Activated CD4-positive, alpha-beta T cell treated with anti-CD3 and anti-CD28 coated beads for 24 hours (primary cell): ENCODE data around the gene DEF6.

Experiments
- DNase-seq, 2 donors: peaks; one replicate each; pipeline ENCODE4 v3.0.0-alpha.2; 2020; ENCODE audit warnings: low read depth in 2 of 2

Gene DEF6

GRCh38 chr6:35343092-35343834 lies 45.6 kb downstream of the DEF6 start:
- no peak for DNase-seq

DNA sequence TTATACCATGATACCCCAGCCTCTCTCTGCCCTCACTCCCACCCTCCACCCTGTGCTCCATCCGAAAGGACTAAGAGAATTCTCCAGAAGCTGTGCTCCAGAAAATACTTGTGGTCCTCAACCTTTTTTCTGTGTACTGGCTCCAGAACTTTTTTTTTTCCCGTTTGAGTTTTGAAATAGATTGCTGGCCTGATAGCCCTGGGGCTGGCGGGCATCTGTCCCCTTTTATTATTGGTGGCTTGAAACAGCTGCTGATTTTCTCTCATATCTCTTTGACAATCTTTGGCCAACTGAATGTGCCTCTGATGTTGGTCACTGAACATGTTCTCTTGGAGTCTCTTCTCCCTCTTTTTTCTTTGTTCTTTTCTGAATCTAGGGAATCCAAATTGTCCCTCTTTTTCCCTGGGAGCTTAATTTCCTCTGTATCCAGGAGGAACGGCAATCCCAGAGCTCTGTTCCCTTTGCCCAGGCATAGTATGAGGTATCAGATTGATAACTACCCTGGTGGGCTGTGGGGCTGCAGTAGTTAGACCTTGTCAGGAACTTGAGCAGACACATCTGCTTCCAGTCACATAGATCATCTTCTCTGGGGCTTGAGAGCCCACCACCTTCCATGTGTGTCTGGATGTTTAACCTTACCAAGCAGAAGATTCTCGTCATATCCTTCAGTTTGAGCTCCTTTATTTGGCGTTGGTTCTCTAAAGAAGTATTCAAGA lies 46.4 kb downstream of the DEF6 start:
- no peak for DNase-seq

GRCh38 chr6:35351422-35351821 lies 53.8 kb downstream of the DEF6 start:
- no peak for DNase-seq

- no peak for DNase-seq
These were observed 55.1 kb downstream of the DEF6 start for GRCh38 chr6:35352735-35353134.

- DNase-seq, result no peak
These were observed 56.9 kb downstream of the DEF6 start for GRCh38 chr6:35354361-35355135.

DNA sequence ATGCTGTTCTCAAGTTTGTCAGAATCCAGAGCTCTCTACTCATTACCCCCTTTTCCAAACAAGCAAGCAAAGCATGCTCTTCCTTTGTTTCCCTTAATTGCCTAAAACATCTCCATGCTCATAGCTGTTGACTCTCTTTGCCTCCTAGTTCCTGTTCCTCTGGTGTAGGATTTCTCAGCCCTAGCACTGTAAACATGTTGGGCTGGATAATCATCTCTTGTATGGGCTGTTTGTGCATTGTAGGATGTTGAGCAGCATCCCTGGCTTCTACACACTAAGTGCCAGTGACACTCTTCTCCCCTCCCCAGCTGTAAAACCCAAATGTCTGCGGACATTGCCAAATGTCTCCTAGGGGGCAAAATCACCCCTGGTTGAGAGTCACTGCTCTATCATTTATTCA lies 58.8 kb downstream of the DEF6 start:
- no peak for DNase-seq

DNA sequence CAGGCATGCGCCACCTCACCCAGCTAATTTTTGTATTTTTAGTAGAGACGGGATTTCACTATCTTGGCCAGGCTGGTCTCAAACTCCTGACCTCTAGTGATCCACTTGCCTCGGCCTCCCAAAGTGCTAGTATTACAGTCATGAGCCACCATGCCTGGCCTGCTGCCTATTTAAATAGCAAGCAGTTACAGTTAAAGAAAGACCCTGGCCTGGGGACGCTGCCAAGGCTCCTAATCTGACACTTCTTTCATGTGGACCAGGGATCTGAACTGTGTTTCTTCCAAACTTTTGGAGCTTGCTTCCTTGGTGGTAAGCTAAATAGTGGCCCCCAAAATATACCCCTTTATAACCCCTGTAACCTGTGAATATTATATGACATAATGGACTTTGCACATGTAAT lies 60.1 kb downstream of the DEF6 start:
- no peak for DNase-seq

DNA sequence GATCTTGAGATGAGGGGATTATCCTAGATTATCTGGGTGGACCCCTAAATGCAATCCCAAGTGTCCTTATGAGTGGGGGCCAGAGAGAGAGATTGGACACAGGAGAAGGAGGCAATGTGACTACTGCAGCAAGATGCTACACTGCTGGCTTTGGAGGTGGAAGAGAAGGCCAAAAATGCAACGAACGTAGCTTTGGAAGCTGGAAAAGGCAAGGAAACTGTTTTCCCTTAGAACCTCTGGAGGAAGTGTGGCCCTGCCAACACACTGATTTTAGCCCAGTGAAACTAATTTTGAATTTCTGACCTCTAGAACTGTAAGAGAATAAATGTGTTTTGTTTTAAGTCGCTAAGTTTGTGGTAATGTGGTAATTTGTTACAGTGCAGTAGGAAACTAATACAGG lies 60.5 kb downstream of the DEF6 start:
- DNase-seq, result no peak

- no peak for DNase-seq
These were observed 61.7 kb downstream of the DEF6 start for GRCh38 chr6:35359346-35359743.

DNA sequence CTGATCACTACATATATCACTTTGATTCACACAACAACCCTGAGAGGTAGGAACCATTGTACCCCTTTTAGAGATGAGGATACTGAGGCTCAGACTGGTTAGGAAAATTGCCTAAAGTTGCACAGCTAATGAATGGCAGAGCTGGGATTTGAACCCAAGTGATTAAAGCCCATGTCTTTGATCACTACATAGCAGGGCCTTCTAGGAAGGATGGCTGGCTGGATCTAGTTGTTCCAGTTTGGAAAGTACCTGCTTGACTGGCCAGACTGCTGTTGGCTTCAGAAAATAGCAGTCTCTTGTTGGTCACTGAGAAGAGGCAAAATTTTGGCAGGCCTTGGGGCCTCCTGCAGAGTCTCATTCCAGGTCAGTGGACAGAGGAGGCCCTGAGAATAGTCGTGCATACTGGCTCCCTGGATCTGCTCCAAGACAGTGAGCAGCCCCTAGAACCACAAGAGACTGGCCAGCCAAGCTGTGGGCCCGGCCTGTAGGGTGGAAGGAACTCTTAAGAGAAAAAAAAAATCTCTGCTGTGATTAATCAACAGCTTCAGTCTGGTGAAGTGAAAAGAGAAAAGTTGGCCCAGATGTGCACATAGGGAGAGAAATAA lies 62.2 kb downstream of the DEF6 start:
- DNase-seq, result no peak

DNA sequence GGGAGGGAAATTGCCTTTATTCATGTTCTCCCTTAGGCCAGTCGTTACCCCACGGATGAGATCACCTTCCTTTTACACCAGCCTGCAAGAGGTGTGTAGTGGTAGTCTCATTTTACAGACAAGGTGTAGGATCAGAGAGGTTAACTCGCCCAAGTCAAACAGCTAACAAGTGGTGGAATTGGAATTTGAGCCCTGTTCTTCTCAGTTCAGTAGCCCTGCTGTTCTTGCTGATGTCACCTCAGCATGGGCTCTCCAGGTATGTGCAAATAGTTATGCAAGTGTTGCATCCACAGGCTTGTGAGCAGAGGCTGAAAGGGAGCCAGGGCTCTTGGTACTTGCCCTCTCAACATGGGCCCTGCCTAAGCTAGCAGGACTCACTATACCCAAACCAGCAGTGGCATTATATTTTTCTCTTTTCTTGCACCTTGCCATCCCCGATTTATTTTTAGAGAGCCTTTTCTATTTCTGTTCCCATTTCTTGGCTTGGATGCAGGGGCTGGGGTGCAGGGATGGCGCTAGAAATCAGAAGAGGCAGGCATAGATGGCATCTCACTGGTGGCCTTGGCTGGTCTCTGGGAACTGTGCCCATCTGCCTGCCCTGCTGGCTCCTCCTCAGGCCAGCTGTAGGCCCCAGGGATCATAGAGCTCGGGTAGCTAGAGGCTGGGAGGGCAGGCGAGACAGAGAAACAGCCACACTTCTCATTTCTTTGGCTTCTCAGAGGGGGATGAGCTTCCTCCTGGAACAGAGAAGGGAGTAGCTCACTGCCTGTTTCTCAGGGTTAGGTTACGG lies 62.9 kb downstream of the DEF6 start:
- no peak for DNase-seq

DNA sequence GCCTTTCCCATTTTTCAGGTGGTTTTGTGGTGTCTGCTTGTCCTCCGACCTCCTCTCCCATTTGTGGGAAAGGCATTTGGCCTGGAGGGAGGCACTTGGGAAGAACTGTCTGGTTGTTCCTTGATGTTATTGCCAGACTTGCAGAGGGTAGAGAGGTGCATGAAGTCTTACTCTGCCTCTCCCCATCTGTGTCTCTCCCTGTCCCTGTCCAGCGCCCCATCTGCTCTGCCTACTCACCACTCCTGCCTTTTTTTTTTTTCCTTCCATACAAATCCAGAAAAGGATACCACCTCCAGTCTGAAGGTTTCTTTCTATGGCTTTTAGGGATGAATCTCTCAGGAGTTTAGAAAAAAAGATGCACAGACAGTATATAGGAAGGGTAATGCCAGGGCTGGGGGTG lies 64.6 kb downstream of the DEF6 start:
- DNase-seq, result no peak

DNA sequence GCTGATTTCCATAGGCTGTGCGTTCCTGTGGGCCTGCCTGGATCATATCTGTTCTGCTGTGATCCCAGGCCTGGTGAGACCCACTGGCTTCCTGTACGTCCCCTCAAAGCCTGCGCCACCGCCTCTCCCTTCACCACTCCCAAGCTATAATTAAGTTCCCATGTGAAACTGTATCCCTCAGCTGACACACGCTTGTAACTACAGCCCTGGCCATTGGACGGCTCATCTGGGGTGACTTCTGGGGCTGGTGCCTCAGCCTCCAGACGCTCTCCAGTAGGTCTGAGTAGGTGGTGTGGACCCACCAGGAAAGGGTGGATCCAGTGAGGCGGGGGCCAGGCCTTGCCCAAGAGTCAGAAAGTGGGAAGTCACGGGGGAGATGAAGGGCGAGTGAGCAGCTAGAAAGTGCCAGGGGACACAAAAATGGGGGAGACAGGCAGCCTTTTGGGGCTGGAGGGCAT lies 65.7 kb downstream of the DEF6 start:
- DNase-seq, result no peak

GRCh38 chr6:35365594-35366203 lies 68.1 kb downstream of the DEF6 start:
- DNase-seq, result no peak

DNA sequence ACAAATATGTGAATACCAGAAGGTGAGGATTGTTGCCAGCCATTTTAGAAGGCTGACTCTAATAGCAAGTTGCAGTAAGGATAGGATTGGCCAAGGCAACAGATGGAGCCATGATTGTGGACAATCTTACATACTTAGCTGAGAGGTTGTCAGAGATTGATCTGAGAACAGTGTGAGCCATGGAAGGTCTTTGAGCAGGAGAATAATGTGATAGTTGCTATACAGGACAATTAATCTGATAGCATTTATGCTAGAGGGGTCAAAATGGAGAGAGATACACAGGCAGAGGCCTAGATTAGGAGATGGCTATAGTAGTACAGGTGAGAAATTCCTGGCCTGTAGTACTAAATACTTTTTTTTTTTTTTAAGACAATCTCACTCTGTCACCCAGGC lies 68.6 kb downstream of the DEF6 start:
- no peak for DNase-seq

GRCh38 chr6:35367646-35368037 lies 70.0 kb downstream of the DEF6 start:
- DNase-seq, result no peak

- no peak for DNase-seq
These were observed 70.6 kb downstream of the DEF6 start for GRCh38 chr6:35368038-35368887.

- DNase-seq, result no peak
These were observed 72.6 kb downstream of the DEF6 start for GRCh38 chr6:35370124-35370741.

DNA sequence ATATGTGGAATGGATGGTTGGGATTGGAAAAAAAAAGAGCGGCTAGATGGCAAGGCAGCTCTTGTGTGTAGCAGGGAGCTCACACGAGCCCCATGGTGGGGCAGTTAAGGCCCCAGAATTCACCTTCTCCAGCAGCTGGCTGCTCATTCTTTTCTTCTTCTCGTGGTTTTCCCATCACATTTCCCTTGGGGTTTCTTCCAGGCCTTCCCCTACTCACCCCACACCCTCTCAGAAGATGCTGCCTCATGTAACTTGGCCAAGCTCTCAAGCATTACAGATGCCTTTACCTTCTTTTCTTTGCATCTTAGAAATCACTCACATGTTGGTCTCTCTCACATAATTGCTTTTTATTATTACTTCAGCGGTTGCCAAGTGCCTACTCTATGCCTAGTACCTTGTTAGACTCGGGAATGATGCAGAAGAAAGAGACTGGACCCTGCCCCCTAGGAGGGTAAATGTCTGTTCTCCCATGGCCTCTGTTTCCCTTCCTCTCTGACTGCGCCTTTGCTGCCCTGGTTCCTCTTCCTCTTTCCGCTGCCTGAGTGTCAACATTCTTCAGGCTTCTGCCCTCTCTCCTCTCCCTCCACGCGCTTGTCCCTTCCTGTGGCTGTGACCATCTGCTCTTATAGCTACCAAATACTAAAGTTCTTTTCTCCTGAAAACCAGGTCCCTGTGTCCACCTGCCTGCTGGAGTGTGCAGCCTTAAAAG lies 73.3 kb downstream of the DEF6 start:
- no peak for DNase-seq
